ENCODE data around the gene SOAT2.

SOAT2 gene

DNA sequence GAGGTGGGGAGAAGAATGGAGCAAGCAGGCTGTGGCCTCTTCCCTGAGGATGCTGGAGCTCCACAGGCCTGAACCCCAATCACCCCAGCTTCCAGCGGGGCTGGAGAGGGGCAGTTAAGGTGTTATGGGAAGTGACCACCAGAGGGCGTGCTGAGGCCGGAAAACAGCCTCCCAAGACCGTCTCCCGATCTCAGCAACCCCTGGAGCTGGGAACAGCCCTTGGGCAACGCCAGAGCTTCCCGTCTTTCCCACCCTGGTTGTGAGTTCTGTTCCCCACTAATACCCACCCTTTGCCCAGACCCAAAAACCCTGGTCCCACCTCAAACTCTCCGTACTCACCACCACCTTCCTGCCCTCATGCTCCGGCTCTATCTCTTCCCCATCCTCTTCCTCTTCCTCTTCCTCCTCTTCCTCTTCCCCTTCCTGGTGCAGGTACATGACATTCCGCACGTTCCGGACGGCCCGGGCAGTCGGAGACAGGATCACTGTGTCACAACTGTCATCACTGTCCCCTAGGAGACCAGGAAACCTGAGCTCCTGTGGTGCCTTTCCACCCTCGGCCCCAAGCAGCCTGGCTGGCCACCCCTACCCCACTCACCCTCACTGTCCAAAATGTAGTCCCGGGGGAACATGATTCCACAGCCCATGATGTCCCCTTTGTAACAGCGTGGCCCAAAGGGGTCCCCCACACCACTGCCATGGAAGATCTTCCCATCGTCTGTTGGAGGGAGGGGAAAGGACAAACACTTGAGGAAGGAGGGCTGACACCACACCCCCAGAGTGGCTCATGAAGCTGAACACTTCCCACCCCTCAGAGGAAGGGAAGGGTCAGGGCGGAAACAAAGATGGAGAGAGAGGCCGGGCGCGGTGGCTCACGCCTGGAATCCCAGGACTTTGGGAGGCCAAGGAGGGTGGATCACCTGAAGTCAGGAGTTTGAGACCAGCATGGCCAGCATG is 37.0 kb upstream of the SOAT2 start:
- DNase-seq: peak; percentile 78

GRCh38 chr12:53067074-53067992 is 36.0 kb upstream of the SOAT2 start:
- no peak for DNase-seq

- no peak for DNase-seq
Observed at GRCh38 chr12:53067993-53068770, 35.1 kb upstream of the SOAT2 start.

DNA sequence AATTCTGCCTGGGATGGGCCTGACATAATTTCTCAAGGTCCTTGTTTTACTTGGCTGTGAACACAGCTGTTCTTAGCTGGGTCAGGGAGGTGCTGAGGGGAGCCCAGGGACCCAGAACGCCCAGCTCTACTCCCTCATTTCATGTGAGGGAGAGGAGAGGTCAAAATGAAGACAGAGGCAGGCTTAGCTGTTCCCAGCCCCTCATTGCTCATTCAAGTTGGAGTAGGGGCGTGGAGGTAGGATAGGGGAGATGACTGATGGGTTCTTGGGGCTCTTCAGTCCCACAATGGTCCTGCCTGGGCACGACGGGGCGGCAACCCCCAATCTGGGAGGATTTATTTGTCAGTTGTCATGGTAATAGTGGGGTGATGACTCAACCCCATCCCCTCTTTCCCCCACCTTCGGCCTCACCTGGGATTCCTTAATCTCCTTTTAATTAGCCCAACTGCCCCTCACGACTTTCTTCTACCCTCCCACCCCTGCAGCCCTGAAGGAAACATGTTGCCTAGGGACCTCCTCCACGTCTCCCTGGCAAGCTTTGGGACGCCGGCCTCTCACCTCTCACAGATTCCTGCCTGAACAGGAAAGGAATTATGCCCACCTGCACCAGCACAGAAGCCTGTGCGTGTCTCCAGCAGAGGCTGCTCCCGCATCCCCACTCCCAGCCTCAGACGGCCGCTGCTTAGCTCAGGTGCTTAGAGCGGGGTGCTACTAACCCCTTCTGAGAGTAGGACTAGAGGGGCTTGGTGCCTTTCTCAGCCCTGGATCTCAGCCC is 34.3 kb upstream of the SOAT2 start:
- no peak for DNase-seq

DNA sequence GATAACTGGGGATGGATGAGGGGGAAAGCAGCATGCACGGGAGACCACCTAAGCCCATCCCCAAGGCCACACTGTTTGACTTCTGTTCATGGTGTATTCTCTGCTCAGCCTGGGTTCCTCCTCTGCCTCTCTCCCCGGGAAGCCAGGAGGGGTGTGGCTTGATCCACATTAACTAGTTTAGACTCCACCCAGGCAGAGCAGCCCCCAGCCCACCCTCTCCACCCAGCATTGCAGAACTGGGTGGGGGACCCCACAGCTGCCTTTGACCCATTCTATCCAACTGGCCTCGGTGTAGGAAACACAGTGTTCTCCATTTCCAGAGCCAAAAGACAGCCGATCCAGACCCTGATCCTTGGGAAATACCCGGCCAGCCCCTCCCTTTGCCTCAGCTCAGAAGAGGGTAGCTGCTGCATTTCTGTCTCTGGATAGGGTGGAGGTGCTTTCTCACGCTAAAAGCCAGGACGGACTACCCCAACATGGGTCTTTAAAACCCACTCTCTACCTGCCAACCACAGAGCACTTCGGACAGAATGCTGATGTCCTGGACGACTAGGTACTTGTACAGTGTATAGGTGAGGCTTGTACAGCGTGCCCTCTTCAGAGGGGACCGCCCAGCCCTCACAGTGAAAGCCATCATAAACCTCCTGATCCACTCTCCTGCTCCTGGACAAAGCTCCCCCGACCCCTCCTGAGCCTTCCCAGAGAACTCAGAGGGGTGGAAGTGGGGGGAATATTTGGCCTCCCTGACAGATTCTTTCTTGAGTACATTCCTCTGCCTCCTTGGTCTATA is 33.5 kb upstream of the SOAT2 start:
- no peak for DNase-seq

DNA sequence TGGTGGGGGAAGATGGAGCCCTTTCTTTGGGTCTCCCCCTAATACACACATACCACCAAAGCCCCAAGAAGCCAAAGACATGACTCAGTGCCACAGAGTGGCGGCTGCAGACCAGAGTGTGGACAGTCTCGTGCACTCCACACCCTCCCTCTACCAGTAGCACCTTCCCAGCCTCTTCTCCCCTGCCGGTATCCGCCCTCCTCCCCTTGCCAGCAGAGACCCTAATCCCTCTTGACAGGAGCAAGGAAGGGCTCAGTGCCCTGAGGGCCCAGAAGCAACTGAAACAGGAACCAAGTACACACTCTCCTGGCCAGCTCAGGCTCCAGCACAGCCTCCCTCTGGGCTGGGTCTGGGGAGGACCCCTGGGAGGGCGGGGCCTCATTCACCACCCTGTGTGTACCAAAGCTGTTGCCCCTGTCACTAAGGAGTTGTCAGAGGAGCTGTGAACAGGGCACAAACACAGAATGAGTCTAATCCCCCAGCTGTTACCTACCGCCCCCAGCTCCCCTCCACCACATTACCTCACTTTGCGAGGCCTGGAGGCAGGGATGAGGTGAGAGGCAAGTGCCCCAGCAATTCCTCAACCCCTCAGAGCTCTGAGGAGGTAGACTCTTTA is 32.3 kb upstream of the SOAT2 start:
- no peak for DNase-seq

GRCh38 chr12:53071591-53072551 is 31.4 kb upstream of the SOAT2 start:
- DNase-seq: no peak

DNA sequence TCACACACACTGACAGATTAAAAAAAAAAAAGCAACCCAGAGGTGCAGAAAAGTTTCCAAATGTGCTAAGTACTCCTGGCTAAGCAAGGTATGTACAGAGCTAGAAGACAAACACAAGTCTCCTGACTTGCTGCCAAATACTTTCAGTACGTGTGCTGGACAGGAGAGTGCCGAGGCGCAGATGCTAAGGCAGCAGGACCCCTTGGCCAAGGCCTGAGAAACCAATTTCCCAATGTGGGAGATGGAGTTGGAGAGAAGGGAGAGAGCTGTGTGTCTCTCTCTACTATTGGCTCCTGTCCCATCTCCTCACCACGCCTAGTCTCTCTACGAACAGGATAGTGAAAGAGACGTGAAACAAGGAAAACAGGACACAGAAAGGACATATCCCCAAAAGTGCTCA is 29.4 kb upstream of the SOAT2 start:
- DNase-seq: no peak

DNA sequence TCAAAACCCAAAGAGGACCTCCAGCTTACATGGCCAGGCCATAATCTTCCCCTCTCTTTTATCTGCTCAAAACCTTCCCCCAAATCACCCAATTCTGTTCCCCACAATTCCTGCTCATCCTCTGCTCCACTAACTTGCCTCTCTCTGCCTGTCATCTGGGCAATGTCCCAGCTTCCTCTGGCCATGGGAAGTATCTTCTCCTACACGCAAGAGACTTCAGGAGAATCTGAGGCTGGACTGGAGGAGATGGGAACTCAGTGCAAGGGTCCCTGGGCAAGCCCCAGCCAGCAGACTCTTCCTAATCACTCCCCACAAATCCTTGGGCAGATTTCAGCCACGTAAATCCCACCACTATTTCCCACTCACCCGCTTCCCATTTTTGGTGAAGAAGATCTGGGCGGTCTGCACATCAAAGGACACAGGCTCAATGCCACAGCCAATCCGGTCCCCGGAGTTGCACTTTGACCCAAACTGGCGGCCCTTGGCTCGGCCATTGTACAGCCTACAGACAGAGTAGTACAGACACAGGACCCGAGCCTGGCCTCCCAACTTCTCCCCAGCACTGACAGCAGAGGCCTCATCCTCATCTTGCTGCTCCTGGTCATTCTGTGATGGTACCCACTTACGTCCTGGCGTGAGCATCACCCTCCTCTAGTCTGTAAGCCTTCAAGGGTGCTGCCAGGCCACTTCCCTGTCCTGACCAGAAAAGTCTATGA is 28.8 kb upstream of the SOAT2 start:
- no peak for DNase-seq

- no peak for DNase-seq
Observed at GRCh38 chr12:53074999-53075370, 28.3 kb upstream of the SOAT2 start.

DNA sequence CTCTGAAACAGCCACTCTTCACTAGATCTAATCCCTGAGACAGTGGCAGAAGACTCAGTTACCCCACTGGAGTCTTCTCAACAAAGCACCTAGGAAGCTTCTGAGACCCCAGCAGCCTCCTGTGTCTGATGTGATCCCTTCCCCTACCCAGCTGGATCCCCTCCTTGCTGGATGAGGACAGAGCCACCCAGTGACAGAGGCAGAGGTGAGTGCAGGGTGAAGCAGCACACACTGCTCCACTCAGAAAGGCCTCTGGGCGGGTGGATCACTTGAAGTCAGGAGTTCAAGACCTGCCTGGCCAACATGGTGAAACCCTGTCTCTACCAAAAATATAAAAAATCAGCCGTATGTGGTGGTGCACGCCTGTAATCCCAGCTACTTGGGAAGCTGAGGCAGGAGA is 26.8 kb upstream of the SOAT2 start:
- DNase-seq: no peak

- no peak for DNase-seq
Observed at GRCh38 chr12:53077030-53077429, 26.3 kb upstream of the SOAT2 start.

- no peak for DNase-seq
Observed at GRCh38 chr12:53078425-53079225, 24.7 kb upstream of the SOAT2 start.

- peak; percentile 97 for DNase-seq
Observed at GRCh38 chr12:53079226-53080117, 23.8 kb upstream of the SOAT2 start, which contains the start of gene SPRYD3. Gene SPRYD3, minus strand, starts transcription at chr12:53079390. Its CDS starts 57 bp downstream, at chr12:53079333.

- no peak for DNase-seq
Observed at GRCh38 chr12:53082637-53083175, 20.6 kb upstream of the SOAT2 start.

GRCh38 chr12:53086361-53086760 is 16.9 kb upstream of the SOAT2 start:
- DNase-seq: no peak

- no peak for DNase-seq
Observed at GRCh38 chr12:53090105-53090504, 13.2 kb upstream of the SOAT2 start.

All from stimulated activated CD4-positive, alpha-beta T cell treated with anti-CD3 and anti-CD28 coated beads, Interleukin-15, amount 100 ng/mL, for 24 hours (primary cell).